GM12891 (cell line): ENCODE results near the gene AVPR1B.

Experiments
- POLR2A ChIP-seq: IDR thresholded peaks from 2 replicates; pipeline ENCODE4 v1.6.1; 2011; ENCODE audit warnings: low read depth, low read length, control low read depth
- POLR2AphosphoS5 ChIP-seq: IDR thresholded peaks from 2 replicates; pipeline ENCODE4 v1.6.1; 2011; ENCODE audit warnings: low read depth, low read length, control low read depth
- TAF1 ChIP-seq: IDR thresholded peaks from 2 replicates; pipeline ENCODE4 v1.6.1; 2011; ENCODE audit warnings: low read depth, low read length, control low read depth

DNA sequence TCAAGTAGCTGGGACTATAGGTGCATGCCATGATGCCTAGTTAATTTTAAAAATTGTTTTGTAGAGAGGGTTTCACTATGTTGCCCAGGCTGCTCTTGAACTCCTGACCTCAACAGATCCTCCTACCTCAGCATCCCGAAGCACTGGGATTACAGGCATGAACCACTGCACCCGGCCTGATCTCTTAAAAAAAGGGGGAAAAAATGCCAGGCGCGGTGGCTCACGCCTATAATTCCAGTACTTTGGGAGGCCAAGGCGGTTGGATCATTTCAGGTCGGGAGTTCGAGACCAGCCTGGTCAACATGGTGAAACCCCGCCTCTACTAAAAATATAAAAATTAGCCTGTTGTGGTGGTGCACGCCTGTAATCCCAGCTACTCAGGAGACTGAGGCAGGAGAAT, 13.2 kb downstream of the AVPR1B start:
- TF ChIP-seq POLR2A (no peak), TAF1 (no peak), POLR2AphosphoS5 (no peak)
